SU-DHL-6 (cell line): Measurements from ENCODE around the gene OXLD1.

Experiments used
- CTCF ChIP-seq: fragments of 200-600 bp; sonication (generic); IDR thresholded peaks from one replicate; pipeline ENCODE4 v1.5.1; 2017; ENCODE audit warnings: antibody characterized with exemption, mild to moderate bottlenecking, low read length, moderate library complexity; ENCODE audit not compliant: insufficient read depth, poor library complexity, severe bottlenecking
- EZH2phosphoT487 ChIP-seq: fragments of 200-600 bp; sonication (generic), shearing (Covaris generic); conservative IDR thresholded peaks from 2 replicates; pipeline ENCODE4 v1.6.1; 2018; ENCODE audit warnings: mild to moderate bottlenecking, antibody characterized with exemption, low read length, moderate library complexity, mixed read lengths

GRCh38 chr17:81630274-81630673 is 36.1 kb downstream of the OXLD1 start:
- no peak for TF ChIP-seq CTCF
- TF ChIP-seq EZH2phosphoT487, result no peak
